DND-41 (cell line): ENCODE measurements around the gene NR5A1.

ENCODE experiments used
- EZH2 ChIP-seq: IDR thresholded peaks from 3 replicates; pipeline ENCODE4 v1.6.1; 2012; ENCODE audit warnings: borderline replicate concordance, low read depth, mild to moderate bottlenecking, moderate library complexity, low read length, inconsistent platforms; ENCODE audit not compliant: severe bottlenecking
- TF ChIP-seq, protein P1 (sequence below): IDR thresholded peaks from 2 replicates; pipeline ENCODE4 v1.5.1; 2012; ENCODE audit warnings: borderline replicate concordance, low read length, moderate library complexity, mild to moderate bottlenecking; ENCODE audit not compliant: poor library complexity, severe bottlenecking; ENCODE audit errors: extremely low read depth

DNA sequence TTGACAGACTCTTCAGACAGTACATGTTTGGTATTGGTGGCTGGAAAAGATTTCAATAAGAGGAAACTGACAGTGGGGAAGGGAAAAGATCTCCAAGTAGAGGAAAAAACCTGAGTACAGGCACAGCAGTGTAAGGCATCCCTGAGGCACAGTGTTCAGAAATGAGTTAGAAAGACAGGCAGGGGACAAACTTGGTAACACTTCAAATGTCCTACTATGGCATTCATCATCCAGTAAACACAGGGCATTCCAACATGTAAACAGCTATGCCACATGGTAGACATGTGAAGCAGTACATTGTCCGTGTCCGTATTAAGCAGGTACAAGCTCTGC is 45.0 kb upstream of the NR5A1 start:
- TF ChIP-seq, protein P1, sequence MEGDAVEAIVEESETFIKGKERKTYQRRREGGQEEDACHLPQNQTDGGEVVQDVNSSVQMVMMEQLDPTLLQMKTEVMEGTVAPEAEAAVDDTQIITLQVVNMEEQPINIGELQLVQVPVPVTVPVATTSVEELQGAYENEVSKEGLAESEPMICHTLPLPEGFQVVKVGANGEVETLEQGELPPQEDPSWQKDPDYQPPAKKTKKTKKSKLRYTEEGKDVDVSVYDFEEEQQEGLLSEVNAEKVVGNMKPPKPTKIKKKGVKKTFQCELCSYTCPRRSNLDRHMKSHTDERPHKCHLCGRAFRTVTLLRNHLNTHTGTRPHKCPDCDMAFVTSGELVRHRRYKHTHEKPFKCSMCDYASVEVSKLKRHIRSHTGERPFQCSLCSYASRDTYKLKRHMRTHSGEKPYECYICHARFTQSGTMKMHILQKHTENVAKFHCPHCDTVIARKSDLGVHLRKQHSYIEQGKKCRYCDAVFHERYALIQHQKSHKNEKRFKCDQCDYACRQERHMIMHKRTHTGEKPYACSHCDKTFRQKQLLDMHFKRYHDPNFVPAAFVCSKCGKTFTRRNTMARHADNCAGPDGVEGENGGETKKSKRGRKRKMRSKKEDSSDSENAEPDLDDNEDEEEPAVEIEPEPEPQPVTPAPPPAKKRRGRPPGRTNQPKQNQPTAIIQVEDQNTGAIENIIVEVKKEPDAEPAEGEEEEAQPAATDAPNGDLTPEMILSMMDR: no peak
- no peak for TF ChIP-seq EZH2
